Measurements from ENCODE around the gene OBSCN. TPM values are rescaled to one million over a fixed set of nuclear protein-coding genes. Genes with fewer than 3 reads are reported as not detected.
"Not testable (repeated sequence)": the region's sequence is repeated elsewhere in the genome, so short reads cannot be mapped to it uniquely, and the experiment has no call there.

The OBSCN gene
- total RNA-seq, 1 donor from 2014 or later, result 5.1 TPM

GRCh38 chr1:228172591-228173527 lies 35.0 kb upstream of the OBSCN start:
- Mint-ChIP-seq H3K9me3 (no peaks in the 10 kb centered on the region), H3K27ac (peak overlapping the region; percentile 82), H3K36me3 (peaks cover 6% of the 10 kb centered on the region), H3K4me3 (no peak overlapping the region), H3K4me1 (no peaks in the 10 kb centered on the region), H3K27me3 (ENCODE audit: insufficient read depth, low read depth) (no peaks in the 10 kb centered on the region)
- H3K9me3 ChIP-seq (ENCODE audit: low read depth), result no peaks in the 10 kb centered on the region
- no peak overlapping the region for H3K4me3 ChIP-seq
- H3K4me1 ChIP-seq, result peaks cover 4% of the 10 kb centered on the region
- no peak for TF ChIP-seq CTCF (IDR thresholded peaks at IDR 0.05)
- no peak for TF ChIP-seq EZH2 (IDR thresholded peaks at IDR 0.05)
- no peak for TF ChIP-seq EZH2phosphoT487 (IDR thresholded peaks at IDR 0.05)
- DNase-seq (ENCODE audit: low spot score), result no peak
- H3K4me2 ChIP-seq, result no peak overlapping the region
- H3K9ac ChIP-seq, result no peak overlapping the region
- H3K27ac ChIP-seq, result no peak overlapping the region
- peaks cover 22% of the 10 kb centered on the region for H4K20me1 ChIP-seq (ENCODE audit: low read depth)
- H3K36me3 ChIP-seq, result no peaks in the 10 kb centered on the region
- no peaks in the 10 kb centered on the region for H3K27me3 ChIP-seq
- no peaks in the 10 kb centered on the region for H3F3A ChIP-seq (ENCODE audit: low read depth)
- peaks cover 17% of the 10 kb centered on the region for H3K79me2 ChIP-seq (ENCODE audit: low read depth)
- H2AFZ ChIP-seq (replicated peaks), result no peak overlapping the region

GRCh38 chr1:228173528-228174481 lies 34.0 kb upstream of the OBSCN start:
- H3K27ac Mint-ChIP-seq; H3K4me3 Mint-ChIP-seq; H3K36me3 Mint-ChIP-seq; H3K27me3 ChIP-seq; H3K4me1 ChIP-seq; H3K9me3 Mint-ChIP-seq; H3K4me1 Mint-ChIP-seq; H3K27ac ChIP-seq; H3K36me3 ChIP-seq; H3K27me3 Mint-ChIP-seq (ENCODE audit: insufficient read depth, low read depth); H2AFZ ChIP-seq (replicated peaks); H3K9me3 ChIP-seq (ENCODE audit: low read depth); H3K9ac ChIP-seq; H3F3A ChIP-seq (ENCODE audit: low read depth): not testable (repeated sequence)
- peak; percentile 59 for DNase-seq (ENCODE audit: low spot score)
- Histone ChIP-seq H3K79me2 (ENCODE audit: low read depth) (peaks cover 11% of the 10 kb centered on the region), H4K20me1 (ENCODE audit: low read depth) (peaks cover 22% of the 10 kb centered on the region), H3K4me3 (peak overlapping the region; percentile 39), H3K4me2 (peak overlapping the region; percentile 70)

- Histone ChIP-seq H3K4me3 (no peak overlapping the region), H3K36me3 (no peaks in the 10 kb centered on the region), H3K4me2 (peak overlapping the region; percentile 64), H3K27ac (no peak overlapping the region), H3K79me2 (ENCODE audit: low read depth) (peaks cover 11% of the 10 kb centered on the region), H3K9ac (no peak overlapping the region), H4K20me1 (ENCODE audit: low read depth) (peaks cover 22% of the 10 kb centered on the region), H3F3A (ENCODE audit: low read depth) (no peaks in the 10 kb centered on the region), H3K27me3 (no peaks in the 10 kb centered on the region), H2AFZ (replicated peaks) (no peak overlapping the region), H3K9me3 (ENCODE audit: low read depth) (no peaks in the 10 kb centered on the region), H3K4me1 (peaks cover 4% of the 10 kb centered on the region)
- peaks cover 2% of the 10 kb centered on the region for H3K36me3 Mint-ChIP-seq
- TF ChIP-seq EZH2phosphoT487 (IDR thresholded peaks at IDR 0.05) (no peak), EZH2 (IDR thresholded peaks at IDR 0.05) (no peak), CTCF (IDR thresholded peaks at IDR 0.05) (no peak)
- H3K27ac Mint-ChIP-seq, result no peak overlapping the region
- H3K27me3 Mint-ChIP-seq (ENCODE audit: insufficient read depth, low read depth), result no peaks in the 10 kb centered on the region
- no peak overlapping the region for H3K4me3 Mint-ChIP-seq
- H3K4me1 Mint-ChIP-seq, result no peaks in the 10 kb centered on the region
- peak; percentile 71 for DNase-seq (ENCODE audit: low spot score)
- no peaks in the 10 kb centered on the region for H3K9me3 Mint-ChIP-seq
Measured at GRCh38 chr1:228174482-228175315, 33.1 kb upstream of the OBSCN start.
